Esophagus squamous epithelium (tissue), 5 donors: ENCODE measurements around the gene ANO10. TPM values are rescaled to one million over a fixed set of nuclear protein-coding genes. Genes with fewer than 3 reads are reported as not detected.

Experiments
- DNase-seq: peaks from one replicate; lab custom pipeline; 2025; lab: John Stamatoyannopoulos, UW
- H3K27ac ChIP-seq, 4 donors: fragments of 200-600 bp; sonication (generic); one replicate each; pipeline ENCODE4 v1.5.1; 2016 to 2019; ENCODE audit warnings: mild to moderate bottlenecking in 1 of 4
- H3K27me3 ChIP-seq, 4 donors: fragments of 200-600 bp; sonication (generic); 1 replicate in 3 of 4; 2 replicates in 1 of 4; pipeline versions ENCODE4 v1.5.1 to v1.6.0; 2017 to 2021; ENCODE audit warnings: antibody characterized with exemption in 1 of 4
- H3K36me3 ChIP-seq, 3 donors: fragments of 200-600 bp; sonication (generic); one replicate each; pipeline ENCODE4 v1.5.1; 2016 to 2019
- H3K4me1 ChIP-seq, 3 donors: fragments of 200-600 bp; sonication (generic); one replicate each; pipeline ENCODE4 v1.5.1; 2017 to 2019
- H3K4me3 ChIP-seq, 4 donors: fragments of 200-600 bp; sonication (generic); 1 replicate in 3 of 4; 2 replicates in 1 of 4; pipeline ENCODE4 v1.5.1; 2016 to 2019; ENCODE audit warnings: mild to moderate bottlenecking in 2 of 4, moderate library complexity in 1 of 4
- H3K9me3 ChIP-seq, 3 donors: fragments of 200-600 bp; sonication (generic); one replicate each; pipeline ENCODE4 v1.5.1; 2016 to 2019
- POLR2A ChIP-seq, 4 donors: fragments of 450-650 bp; IDR thresholded peaks; one replicate each; pipeline ENCODE4 v1.6.1; 2017; ENCODE audit warnings: antibody characterized with exemption in 4 of 4, mild to moderate bottlenecking in 4 of 4, moderate library complexity in 3 of 4
- whole genome bisulfite sequencing, 2 donors: methylation state at CpG; one replicate each; pipeline ENCODE4 v1.1.5; 2018; 5-methylcytosine and 5-hydroxymethylcytosine counted together
- intact Hi-C: fragments of 100-400 bp; cut with DNase I; formaldehyde crosslinking; loops from one replicate; pipeline ENCODE4 v1.15.0; 2022
- total RNA-seq, 4 donors: library from RNA; depleted of rRNA; stranded (reverse); fragments of >200 nt; gene quantifications; one replicate each; pipeline ENCODE4 v1.1.0, GENCODE V29; 2016
- TF ChIP-seq, protein P1 (sequence below), 6 experiments: fragments of 450-650 bp in 4 of 6; fragments of 200-600 bp in 2 of 6; sonication (generic) in 2 of 6; IDR thresholded peaks; one replicate each; pipeline ENCODE4 v1.5.1; 2016 to 2019; ENCODE audit warnings: antibody characterized with exemption in 6 of 6, mild to moderate bottlenecking in 4 of 6, moderate library complexity in 4 of 6
- donor health status: DM: yes; HTN: yes; CAD: no.

Gene ANO10
- total RNA-seq, 4 donors from 2014 or later, result 18.5 to 22.3 (median 20.3) TPM

DNA sequence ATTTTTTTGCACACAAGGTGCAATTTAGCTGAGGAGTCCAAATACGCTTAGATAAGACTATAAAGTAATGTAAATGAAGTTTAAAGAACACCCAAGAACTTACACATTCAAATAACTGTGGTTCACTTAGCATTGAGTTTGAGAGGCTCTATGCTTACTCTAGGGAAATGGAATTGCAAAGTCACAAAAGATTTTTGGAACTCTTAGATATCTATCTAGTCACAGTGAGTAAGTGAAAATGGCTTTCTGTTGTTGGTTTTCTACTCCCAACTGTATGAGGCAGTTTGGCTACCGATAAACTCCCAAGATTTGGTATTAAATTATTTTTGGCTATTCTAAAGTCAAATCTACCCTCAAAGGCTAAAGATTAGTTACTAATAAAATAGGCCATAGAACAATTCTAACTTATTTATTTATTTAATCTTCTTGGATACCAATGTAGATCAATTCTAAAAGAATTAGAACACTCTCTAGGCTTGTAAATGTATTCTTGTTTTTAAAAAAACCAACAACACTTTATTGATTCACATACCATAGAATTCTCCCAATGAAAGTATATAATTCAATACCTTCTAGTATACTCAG is 170.0 kb downstream of the ANO10 start:
- intact Hi-C loops, result no loop called here
- TF ChIP-seq, protein P1, sequence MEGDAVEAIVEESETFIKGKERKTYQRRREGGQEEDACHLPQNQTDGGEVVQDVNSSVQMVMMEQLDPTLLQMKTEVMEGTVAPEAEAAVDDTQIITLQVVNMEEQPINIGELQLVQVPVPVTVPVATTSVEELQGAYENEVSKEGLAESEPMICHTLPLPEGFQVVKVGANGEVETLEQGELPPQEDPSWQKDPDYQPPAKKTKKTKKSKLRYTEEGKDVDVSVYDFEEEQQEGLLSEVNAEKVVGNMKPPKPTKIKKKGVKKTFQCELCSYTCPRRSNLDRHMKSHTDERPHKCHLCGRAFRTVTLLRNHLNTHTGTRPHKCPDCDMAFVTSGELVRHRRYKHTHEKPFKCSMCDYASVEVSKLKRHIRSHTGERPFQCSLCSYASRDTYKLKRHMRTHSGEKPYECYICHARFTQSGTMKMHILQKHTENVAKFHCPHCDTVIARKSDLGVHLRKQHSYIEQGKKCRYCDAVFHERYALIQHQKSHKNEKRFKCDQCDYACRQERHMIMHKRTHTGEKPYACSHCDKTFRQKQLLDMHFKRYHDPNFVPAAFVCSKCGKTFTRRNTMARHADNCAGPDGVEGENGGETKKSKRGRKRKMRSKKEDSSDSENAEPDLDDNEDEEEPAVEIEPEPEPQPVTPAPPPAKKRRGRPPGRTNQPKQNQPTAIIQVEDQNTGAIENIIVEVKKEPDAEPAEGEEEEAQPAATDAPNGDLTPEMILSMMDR (IDR thresholded peaks at IDR 0.05), result no peak
- TF ChIP-seq POLR2A (IDR thresholded peaks at IDR 0.05), result no peak
- Histone ChIP-seq H3K9me3 (no peaks in the 10 kb centered on the region), H3K27me3 (no peaks in the 10 kb centered on the region), H3K4me3 (no peak overlapping the region), H3K27ac (no peak overlapping the region), H3K36me3 (no peaks in the 10 kb centered on the region), H3K4me1 (no peaks in the 10 kb centered on the region)
- no peak for DNase-seq
- WGBS, 2 donors, result 92 to 100% methylated on average over 2 of the region's 2 CpGs

DNA sequence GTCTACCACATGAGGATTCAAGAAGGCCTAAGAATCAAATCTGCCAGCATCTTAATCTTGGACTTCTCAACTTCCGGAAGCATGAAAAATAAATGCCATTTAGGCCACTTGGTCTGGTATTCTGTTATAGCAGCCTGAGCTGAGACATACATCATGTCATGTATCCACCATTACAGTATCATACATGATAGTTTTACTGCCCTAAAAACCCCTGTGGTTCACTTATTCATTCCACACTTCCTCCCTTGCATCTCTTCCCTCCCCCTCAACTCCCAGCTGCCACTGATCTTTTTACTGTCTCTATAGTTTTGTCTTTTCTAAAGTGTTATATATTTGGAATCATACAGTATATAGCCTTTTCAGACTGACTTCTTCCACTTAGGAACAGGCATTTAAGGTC is 173.7 kb downstream of the ANO10 start:
- intact Hi-C loops, result no loop called here
- TF ChIP-seq POLR2A (IDR thresholded peaks at IDR 0.05), result no peak
- TF ChIP-seq, protein P1 (IDR thresholded peaks at IDR 0.05), result no peak
- DNase-seq, result no peak
- no peak overlapping the region for H3K4me3 ChIP-seq
- H3K9me3 ChIP-seq, result no peaks in the 10 kb centered on the region
- H3K36me3 ChIP-seq, result no peaks in the 10 kb centered on the region
- H3K27ac ChIP-seq, result no peak overlapping the region
- 93 to 100% methylated on average over 1 of the region's 1 CpG for WGBS, 2 donors
- no peaks in the 10 kb centered on the region for H3K4me1 ChIP-seq
- no peaks in the 10 kb centered on the region for H3K27me3 ChIP-seq

DNA sequence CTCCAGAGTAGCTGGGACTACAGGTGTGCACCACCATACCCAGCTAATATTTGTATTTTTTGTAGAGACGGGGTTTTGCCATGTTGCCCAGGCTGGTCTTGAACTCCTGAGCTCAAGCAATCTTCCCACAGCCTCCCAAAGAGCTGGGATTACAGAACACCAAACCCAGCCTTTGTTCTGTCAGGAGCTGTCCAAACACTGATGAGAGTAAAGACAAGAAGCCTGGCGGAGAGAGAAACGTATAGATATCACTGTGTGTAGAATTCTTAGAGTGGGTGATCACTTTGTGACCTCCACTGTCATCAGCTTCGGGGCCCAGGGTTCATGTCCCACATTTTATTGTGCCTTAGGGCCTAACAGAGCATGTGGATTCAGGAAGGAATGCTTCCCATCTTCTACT is 176.0 kb downstream of the ANO10 start:
- intact Hi-C loops, result no loop called here

GRCh38 chr3:43442872-43443395 is 178.9 kb downstream of the ANO10 start:
- intact Hi-C loops, result no loop called here
- Histone ChIP-seq H3K27ac (no peak overlapping the region), H3K27me3 (no peaks in the 10 kb centered on the region), H3K4me1 (no peaks in the 10 kb centered on the region), H3K4me3 (no peak overlapping the region), H3K36me3 (no peaks in the 10 kb centered on the region), H3K9me3 (peaks cover 0 to 4% (median 0%) of the 10 kb centered on the region in 3 donors)
- no peak for DNase-seq
- WGBS, 2 donors, result 94 to 95% methylated on average over 2 of the region's 2 CpGs
- TF ChIP-seq POLR2A (IDR thresholded peaks at IDR 0.05), result no peak
- TF ChIP-seq, protein P1 (IDR thresholded peaks at IDR 0.05), result no peak

More for the DNA sequence above, 176.0 kb downstream of the ANO10 start:
- Histone ChIP-seq H3K27me3 (no peaks in the 10 kb centered on the region), H3K36me3 (no peaks in the 10 kb centered on the region), H3K4me3 (no peak overlapping the region), H3K9me3 (no peaks in the 10 kb centered on the region), H3K27ac (no peak overlapping the region), H3K4me1 (no peaks in the 10 kb centered on the region)
- 69 to 80% methylated on average over 3 to 4 of the region's 4 CpGs for WGBS, 2 donors
- TF ChIP-seq POLR2A (IDR thresholded peaks at IDR 0.05), result no peak
- TF ChIP-seq, protein P1 (IDR thresholded peaks at IDR 0.05), result no peak
- no peak for DNase-seq

GRCh38 chr3:43436507-43437140 is 185.2 kb downstream of the ANO10 start:
- Histone ChIP-seq H3K36me3 (peaks cover 0 to 5% (median 0%) of the 10 kb centered on the region in 3 donors), H3K27me3 (no peaks in the 10 kb centered on the region), H3K4me3 (no peak overlapping the region), H3K27ac (no peak overlapping the region), H3K9me3 (peaks cover 0 to 8% (median 0%) of the 10 kb centered on the region in 3 donors), H3K4me1 (no peaks in the 10 kb centered on the region)
- 76 to 78% methylated on average over 3 of the region's 3 CpGs for WGBS, 2 donors
- intact Hi-C loops, result no loop called here
- DNase-seq, result no peak
- TF ChIP-seq, protein P1 (IDR thresholded peaks at IDR 0.05), result no peak
- no peak for TF ChIP-seq POLR2A (IDR thresholded peaks at IDR 0.05)
